HepG2 (cell line): Measurements from ENCODE around the gene NAALAD2. TPM values are rescaled to one million over a fixed set of nuclear protein-coding genes. Genes with fewer than 3 reads are reported as not detected.
A peak's percentile ranks its signal among the peaks of the same experiment; 100 is the strongest.

ENCODE experiments used
- ASH2L ChIP-seq: fragments of 300-600, 200-600 bp; sonication (generic); IDR thresholded peaks from 2 replicates; pipeline ENCODE4 v1.7.0; 2017; ENCODE audit warnings: low read depth, mild to moderate bottlenecking, moderate library complexity, mixed read lengths, low read length; ENCODE audit not compliant: insufficient read length
- ELF4 ChIP-seq: sonication (generic); formaldehyde crosslinking; IDR thresholded peaks from 2 replicates; pipeline ENCODE4 v1.5.0; 2020; ENCODE audit warnings: missing genetic modification reagents, mild to moderate bottlenecking, moderate library complexity, borderline replicate concordance
- KDM5A ChIP-seq: fragments of 200-600 bp; sonication (generic); IDR thresholded peaks from 2 replicates; pipeline ENCODE4 v1.7.0; 2018; ENCODE audit warnings: antibody characterized with exemption, mild to moderate bottlenecking, low read length, borderline replicate concordance
- NCOA5 ChIP-seq: sonication (generic); formaldehyde crosslinking; IDR thresholded peaks from 2 replicates; pipeline ENCODE4 v1.4.0; 2020; ENCODE audit warnings: missing genetic modification reagents
- NFIC ChIP-seq: IDR thresholded peaks from 2 replicates; pipeline ENCODE4 v1.6.1; 2012; ENCODE audit warnings: mild to moderate bottlenecking, low read length, inconsistent platforms
- PLRG1 ChIP-seq: fragments of 450-650 bp; conservative IDR thresholded peaks from 2 replicates; pipeline ENCODE4 v1.6.1; 2016
- RFX5 ChIP-seq: IDR thresholded peaks from 2 replicates; pipeline ENCODE4 v1.6.1; 2011; ENCODE audit warnings: low read depth, low read length, improper control_type of control experiment
- SSRP1 ChIP-seq: IDR thresholded peaks from 2 replicates; pipeline ENCODE4 v1.6.1; 2016; ENCODE audit warnings: control low read depth
- TBL1XR1 ChIP-seq: fragments of 150-350 bp; IDR thresholded peaks from 2 replicates; pipeline ENCODE4 v1.6.1; 2014; ENCODE audit warnings: borderline replicate concordance, low read length; ENCODE audit not compliant: partially characterized antibody
- ZBTB21 ChIP-seq: sonication (generic); formaldehyde crosslinking; IDR thresholded peaks from 2 replicates; pipeline ENCODE4 v1.4.0; 2020; ENCODE audit warnings: missing genetic modification reagents
- ZC3H13 ChIP-seq: sonication (generic); formaldehyde crosslinking; IDR thresholded peaks from 2 replicates; pipeline ENCODE4 v1.8.1; 2023; ENCODE audit warnings: mild to moderate bottlenecking, missing genetic modification reagents, moderate library complexity
- ZMAT3 ChIP-seq: sonication (generic); formaldehyde crosslinking; conservative IDR thresholded peaks from 2 replicates; pipeline ENCODE4 v1.7.0; 2021; ENCODE audit warnings: missing genetic modification reagents
- ZNF143 ChIP-seq: sonication (generic); formaldehyde crosslinking; IDR thresholded peaks from 2 replicates; pipeline ENCODE4 v1.4.0; 2020; ENCODE audit warnings: missing genetic modification reagents
- ZNF230 ChIP-seq: sonication (generic); formaldehyde crosslinking; IDR thresholded peaks from 2 replicates; pipeline ENCODE4 v1.4.0; 2020; ENCODE audit warnings: mild to moderate bottlenecking, missing genetic modification reagents
- ZNF44 ChIP-seq: sonication (generic); formaldehyde crosslinking; IDR thresholded peaks from 2 replicates; pipeline ENCODE4 v1.5.1; 2020; ENCODE audit warnings: mild to moderate bottlenecking, missing genetic modification reagents
- ZNF724P ChIP-seq: sonication (generic); formaldehyde crosslinking; IDR thresholded peaks from 2 replicates; pipeline ENCODE4 v1.8.0; 2022; ENCODE audit warnings: missing genetic modification reagents, borderline replicate concordance
- ZSCAN29 ChIP-seq: sonication (generic); formaldehyde crosslinking; conservative IDR thresholded peaks from 2 replicates; pipeline ENCODE4 v1.4.0; 2020; ENCODE audit warnings: mild to moderate bottlenecking, missing genetic modification reagents
- polyA plus RNA-seq, 8 experiments: library from polyadenylated mRNA; depleted of rRNA in 3 of 8; stranded (reverse) in 7 of 8; unstranded in 1 of 8; fragments of >200 nt; fragmentation: Illumina TruSeq in 4 of 8; extraction: Trizol in 4 of 8; gene quantifications; 2 replicates each; pipeline versions ENCODE4 v1.2.1 to v1.2.3, GENCODE V29; 2011 to 2016; ENCODE audit warnings: low read depth in 4 of 8, missing spikeins in 1 of 8, mixed read lengths in 1 of 8; ENCODE audit not compliant: insufficient read depth in 1 of 8
- total RNA-seq, 5 experiments: library from RNA; depleted of rRNA; stranded (reverse); fragments of >200 nt; fragmentation: Illumina TruSeq; extraction: Trizol; gene quantifications; 2 replicates each; pipeline ENCODE4 v1.2.3, GENCODE V29; 2016; ENCODE audit warnings: low read depth in 1 of 5
- TF ChIP-seq, protein P1 (sequence below): sonication (generic); formaldehyde crosslinking; IDR thresholded peaks from 2 replicates; pipeline ENCODE4 v1.4.0; 2020; ENCODE audit warnings: missing genetic modification reagents
- TF ChIP-seq, protein P2 (sequence below): sonication (generic); formaldehyde crosslinking; IDR thresholded peaks from 2 replicates; pipeline ENCODE4 v1.4.0; 2020; ENCODE audit warnings: mild to moderate bottlenecking, missing genetic modification reagents
- TF ChIP-seq, protein P3 (sequence below): fragments of 450-650 bp; IDR thresholded peaks from 2 replicates; pipeline ENCODE4 v1.6.1; 2017
- TF ChIP-seq, protein P4 (sequence below): sonication (generic); formaldehyde crosslinking; IDR thresholded peaks from 2 replicates; pipeline ENCODE4 v1.4.0; 2020; ENCODE audit warnings: low read depth, mild to moderate bottlenecking, missing genetic modification reagents
- TF ChIP-seq, protein P5 (sequence below): sonication (generic); formaldehyde crosslinking; IDR thresholded peaks from 2 replicates; pipeline ENCODE4 v1.4.0; 2020; ENCODE audit warnings: mild to moderate bottlenecking, low read depth, missing genetic modification reagents

NAALAD2 gene
- total and polyA plus RNA-seq, 2 of the 13 experiments (the other 11 are each of a cell fraction or from before 2014, with no cell fraction given) = 8.0 to 8.9 TPM

DNA sequence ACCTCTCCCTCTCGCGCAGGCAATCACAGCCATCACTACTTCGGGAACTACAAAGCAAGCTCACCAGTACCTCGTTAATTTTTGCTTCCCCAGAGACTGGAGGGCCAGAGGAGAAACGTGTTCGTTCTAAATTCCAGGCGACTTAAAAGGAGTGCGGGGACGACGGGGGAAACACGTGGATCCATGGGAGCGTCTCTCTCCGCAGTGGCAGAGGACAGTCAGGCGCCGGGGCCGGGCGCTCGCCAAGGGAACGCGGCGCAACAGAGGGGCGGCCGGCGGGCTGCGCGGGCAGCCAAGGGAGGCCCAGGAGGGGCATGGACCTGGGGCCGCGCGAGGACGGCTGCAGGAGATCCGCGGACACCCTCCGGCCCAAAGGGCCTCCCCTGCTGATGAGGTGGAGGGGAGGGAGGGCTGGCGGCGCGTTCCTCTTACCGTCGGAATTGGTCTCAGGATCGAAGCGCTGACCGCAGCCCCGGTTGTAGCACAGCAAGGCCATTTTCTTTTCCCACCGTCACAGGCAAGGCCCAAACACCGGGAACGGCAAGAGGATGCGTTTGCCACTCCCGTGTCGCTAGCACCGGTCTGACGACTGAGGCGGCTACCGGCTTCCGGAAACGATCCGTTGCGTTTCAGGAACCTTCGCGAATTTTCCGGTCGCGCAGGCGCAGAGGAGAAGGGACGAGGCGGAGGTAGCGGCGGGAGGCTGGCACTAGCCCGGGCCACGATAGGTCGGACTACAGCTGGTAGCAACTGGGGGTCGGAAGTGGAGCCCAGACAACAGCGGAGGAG is 88.2 kb downstream of the NAALAD2 start, which contains the start of gene CHORDC1 (continued):
- TF ChIP-seq ZNF143 (CRISPR knock-in tag) (no peak), ZMAT3 (no peak), PLRG1 (no peak), ASH2L (peak; percentile 92), ZC3H13 (CRISPR knock-in tag) (no peak), ZNF230 (CRISPR knock-in tag) (0 out of 2 replicates have a peak, but pooled peaks have one; percentile 25), NCOA5 (CRISPR knock-in tag) (no peak), ZNF44 (CRISPR knock-in tag) (no peak), ZNF724P (no peak), ZSCAN29 (CRISPR knock-in tag) (no peak), ELF4 (CRISPR knock-in tag) (peak; percentile 63; the same call in 1 of the 2 replicates), RFX5 (no peak), ZBTB21 (peak; percentile 76; the same call in 1 of the 2 replicates), KDM5A (no peak; the same call in 1 of the 2 replicates), TBL1XR1 (no peak), SSRP1 (no peak), NFIC (no peak)
- TF ChIP-seq, protein P1, sequence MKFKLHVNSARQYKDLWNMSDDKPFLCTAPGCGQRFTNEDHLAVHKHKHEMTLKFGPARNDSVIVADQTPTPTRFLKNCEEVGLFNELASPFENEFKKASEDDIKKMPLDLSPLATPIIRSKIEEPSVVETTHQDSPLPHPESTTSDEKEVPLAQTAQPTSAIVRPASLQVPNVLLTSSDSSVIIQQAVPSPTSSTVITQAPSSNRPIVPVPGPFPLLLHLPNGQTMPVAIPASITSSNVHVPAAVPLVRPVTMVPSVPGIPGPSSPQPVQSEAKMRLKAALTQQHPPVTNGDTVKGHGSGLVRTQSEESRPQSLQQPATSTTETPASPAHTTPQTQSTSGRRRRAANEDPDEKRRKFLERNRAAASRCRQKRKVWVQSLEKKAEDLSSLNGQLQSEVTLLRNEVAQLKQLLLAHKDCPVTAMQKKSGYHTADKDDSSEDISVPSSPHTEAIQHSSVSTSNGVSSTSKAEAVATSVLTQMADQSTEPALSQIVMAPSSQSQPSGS = 0 out of 2 replicates have a peak, but pooled peaks have one; percentile 11
- TF ChIP-seq, protein P2, sequence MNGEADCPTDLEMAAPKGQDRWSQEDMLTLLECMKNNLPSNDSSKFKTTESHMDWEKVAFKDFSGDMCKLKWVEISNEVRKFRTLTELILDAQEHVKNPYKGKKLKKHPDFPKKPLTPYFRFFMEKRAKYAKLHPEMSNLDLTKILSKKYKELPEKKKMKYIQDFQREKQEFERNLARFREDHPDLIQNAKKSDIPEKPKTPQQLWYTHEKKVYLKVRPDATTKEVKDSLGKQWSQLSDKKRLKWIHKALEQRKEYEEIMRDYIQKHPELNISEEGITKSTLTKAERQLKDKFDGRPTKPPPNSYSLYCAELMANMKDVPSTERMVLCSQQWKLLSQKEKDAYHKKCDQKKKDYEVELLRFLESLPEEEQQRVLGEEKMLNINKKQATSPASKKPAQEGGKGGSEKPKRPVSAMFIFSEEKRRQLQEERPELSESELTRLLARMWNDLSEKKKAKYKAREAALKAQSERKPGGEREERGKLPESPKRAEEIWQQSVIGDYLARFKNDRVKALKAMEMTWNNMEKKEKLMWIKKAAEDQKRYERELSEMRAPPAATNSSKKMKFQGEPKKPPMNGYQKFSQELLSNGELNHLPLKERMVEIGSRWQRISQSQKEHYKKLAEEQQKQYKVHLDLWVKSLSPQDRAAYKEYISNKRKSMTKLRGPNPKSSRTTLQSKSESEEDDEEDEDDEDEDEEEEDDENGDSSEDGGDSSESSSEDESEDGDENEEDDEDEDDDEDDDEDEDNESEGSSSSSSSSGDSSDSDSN (CRISPR knock-in tag) = peak; percentile 82
- TF ChIP-seq, protein P3, sequence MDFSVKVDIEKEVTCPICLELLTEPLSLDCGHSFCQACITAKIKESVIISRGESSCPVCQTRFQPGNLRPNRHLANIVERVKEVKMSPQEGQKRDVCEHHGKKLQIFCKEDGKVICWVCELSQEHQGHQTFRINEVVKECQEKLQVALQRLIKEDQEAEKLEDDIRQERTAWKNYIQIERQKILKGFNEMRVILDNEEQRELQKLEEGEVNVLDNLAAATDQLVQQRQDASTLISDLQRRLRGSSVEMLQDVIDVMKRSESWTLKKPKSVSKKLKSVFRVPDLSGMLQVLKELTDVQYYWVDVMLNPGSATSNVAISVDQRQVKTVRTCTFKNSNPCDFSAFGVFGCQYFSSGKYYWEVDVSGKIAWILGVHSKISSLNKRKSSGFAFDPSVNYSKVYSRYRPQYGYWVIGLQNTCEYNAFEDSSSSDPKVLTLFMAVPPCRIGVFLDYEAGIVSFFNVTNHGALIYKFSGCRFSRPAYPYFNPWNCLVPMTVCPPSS = no peak
- TF ChIP-seq, protein P4, sequence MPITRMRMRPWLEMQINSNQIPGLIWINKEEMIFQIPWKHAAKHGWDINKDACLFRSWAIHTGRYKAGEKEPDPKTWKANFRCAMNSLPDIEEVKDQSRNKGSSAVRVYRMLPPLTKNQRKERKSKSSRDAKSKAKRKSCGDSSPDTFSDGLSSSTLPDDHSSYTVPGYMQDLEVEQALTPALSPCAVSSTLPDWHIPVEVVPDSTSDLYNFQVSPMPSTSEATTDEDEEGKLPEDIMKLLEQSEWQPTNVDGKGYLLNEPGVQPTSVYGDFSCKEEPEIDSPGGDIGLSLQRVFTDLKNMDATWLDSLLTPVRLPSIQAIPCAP = no peak
- TF ChIP-seq, protein P5, sequence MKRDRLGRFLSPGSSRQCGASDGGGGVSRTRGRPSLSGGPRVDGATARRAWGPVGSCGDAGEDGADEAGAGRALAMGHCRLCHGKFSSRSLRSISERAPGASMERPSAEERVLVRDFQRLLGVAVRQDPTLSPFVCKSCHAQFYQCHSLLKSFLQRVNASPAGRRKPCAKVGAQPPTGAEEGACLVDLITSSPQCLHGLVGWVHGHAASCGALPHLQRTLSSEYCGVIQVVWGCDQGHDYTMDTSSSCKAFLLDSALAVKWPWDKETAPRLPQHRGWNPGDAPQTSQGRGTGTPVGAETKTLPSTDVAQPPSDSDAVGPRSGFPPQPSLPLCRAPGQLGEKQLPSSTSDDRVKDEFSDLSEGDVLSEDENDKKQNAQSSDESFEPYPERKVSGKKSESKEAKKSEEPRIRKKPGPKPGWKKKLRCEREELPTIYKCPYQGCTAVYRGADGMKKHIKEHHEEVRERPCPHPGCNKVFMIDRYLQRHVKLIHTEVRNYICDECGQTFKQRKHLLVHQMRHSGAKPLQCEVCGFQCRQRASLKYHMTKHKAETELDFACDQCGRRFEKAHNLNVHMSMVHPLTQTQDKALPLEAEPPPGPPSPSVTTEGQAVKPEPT (CRISPR knock-in tag) = no peak; the same call in 1 of the 2 replicates
